Measurements from ENCODE around the gene TYR.

GRCh38 chr11:89267660-89268302, 90.1 kb downstream of the TYR start:
- TF ChIP-seq POLR2A (IDR thresholded peaks at IDR 0.05) (no peak), CTCF (IDR thresholded peaks at IDR 0.05) (no peak)
